ENCODE data around the gene STAB1.
A peak's percentile ranks its signal among the peaks of the same experiment; 100 is the strongest.

The STAB1 gene, protein sequence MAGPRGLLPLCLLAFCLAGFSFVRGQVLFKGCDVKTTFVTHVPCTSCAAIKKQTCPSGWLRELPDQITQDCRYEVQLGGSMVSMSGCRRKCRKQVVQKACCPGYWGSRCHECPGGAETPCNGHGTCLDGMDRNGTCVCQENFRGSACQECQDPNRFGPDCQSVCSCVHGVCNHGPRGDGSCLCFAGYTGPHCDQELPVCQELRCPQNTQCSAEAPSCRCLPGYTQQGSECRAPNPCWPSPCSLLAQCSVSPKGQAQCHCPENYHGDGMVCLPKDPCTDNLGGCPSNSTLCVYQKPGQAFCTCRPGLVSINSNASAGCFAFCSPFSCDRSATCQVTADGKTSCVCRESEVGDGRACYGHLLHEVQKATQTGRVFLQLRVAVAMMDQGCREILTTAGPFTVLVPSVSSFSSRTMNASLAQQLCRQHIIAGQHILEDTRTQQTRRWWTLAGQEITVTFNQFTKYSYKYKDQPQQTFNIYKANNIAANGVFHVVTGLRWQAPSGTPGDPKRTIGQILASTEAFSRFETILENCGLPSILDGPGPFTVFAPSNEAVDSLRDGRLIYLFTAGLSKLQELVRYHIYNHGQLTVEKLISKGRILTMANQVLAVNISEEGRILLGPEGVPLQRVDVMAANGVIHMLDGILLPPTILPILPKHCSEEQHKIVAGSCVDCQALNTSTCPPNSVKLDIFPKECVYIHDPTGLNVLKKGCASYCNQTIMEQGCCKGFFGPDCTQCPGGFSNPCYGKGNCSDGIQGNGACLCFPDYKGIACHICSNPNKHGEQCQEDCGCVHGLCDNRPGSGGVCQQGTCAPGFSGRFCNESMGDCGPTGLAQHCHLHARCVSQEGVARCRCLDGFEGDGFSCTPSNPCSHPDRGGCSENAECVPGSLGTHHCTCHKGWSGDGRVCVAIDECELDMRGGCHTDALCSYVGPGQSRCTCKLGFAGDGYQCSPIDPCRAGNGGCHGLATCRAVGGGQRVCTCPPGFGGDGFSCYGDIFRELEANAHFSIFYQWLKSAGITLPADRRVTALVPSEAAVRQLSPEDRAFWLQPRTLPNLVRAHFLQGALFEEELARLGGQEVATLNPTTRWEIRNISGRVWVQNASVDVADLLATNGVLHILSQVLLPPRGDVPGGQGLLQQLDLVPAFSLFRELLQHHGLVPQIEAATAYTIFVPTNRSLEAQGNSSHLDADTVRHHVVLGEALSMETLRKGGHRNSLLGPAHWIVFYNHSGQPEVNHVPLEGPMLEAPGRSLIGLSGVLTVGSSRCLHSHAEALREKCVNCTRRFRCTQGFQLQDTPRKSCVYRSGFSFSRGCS (N-terminal part only)

DNA sequence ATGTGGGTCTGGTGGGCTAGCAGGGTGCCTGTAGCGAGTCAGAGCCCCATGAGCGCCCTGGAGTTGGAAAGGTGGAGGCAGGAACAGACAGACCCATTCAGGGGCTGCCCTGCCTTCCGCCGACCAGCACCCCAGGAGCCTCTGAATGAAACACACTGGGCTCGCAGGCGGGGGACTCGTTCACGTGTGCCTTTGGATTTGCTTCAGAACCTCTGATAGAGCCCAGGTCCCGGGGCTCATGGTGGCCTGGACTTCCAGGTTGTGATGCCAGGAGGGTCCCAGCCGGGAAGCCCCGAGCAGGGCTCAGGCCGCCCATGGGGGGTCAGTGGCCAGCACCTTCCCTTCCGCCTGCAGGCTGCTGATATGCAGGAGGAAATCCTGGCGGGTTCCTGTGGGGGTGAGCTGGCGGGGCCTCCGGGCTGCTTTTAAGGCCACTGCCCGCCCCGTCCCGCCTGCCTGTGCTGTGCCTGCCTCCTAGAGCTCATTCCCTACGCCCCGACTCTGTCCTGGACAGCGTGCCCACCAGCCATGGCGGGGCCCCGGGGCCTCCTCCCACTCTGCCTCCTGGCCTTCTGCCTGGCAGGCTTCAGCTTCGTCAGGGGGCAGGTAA lies at the start of gene STAB1:
Gene STAB1 (plus strand): TSS at position 453 of the 610 bp plus-strand sequence. CDS start 76 bp downstream, at position 529.
- TF ChIP-seq, protein P1, sequence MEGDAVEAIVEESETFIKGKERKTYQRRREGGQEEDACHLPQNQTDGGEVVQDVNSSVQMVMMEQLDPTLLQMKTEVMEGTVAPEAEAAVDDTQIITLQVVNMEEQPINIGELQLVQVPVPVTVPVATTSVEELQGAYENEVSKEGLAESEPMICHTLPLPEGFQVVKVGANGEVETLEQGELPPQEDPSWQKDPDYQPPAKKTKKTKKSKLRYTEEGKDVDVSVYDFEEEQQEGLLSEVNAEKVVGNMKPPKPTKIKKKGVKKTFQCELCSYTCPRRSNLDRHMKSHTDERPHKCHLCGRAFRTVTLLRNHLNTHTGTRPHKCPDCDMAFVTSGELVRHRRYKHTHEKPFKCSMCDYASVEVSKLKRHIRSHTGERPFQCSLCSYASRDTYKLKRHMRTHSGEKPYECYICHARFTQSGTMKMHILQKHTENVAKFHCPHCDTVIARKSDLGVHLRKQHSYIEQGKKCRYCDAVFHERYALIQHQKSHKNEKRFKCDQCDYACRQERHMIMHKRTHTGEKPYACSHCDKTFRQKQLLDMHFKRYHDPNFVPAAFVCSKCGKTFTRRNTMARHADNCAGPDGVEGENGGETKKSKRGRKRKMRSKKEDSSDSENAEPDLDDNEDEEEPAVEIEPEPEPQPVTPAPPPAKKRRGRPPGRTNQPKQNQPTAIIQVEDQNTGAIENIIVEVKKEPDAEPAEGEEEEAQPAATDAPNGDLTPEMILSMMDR (IDR thresholded peaks at IDR 0.05; ENCODE audit: extremely low read depth, insufficient read depth, missing control alignments), result no peak
- in situ Hi-C loops (cut with MboI; ENCODE audit: low pct_unique_long_range_greater_than_20kb, low sequenced_read_pairs, unreplicated experiment), result no loop called here
- no peak for DNase-seq (ENCODE audit: low spot score)

DNA sequence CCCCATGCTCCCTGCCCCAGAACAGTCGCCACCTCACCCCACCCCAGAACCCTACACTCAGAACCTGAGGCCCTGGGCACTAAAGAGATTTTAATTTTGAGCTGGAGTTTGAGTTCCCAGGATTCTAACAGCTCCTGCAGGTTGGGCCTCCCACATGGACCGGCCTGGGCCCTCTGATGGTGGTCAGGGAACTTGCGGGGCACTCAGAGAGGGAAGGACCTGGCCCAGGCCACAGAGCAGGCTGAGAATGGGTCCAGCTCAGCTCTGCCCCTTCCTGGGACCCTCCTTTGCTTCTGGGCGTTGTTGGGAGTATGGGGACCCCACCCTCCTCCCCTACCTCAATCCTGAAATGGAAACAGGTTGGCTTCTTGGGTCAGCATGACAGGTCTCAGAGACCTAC lies 49.1 kb upstream of the STAB1 start:
- in situ Hi-C loops (cut with MboI; ENCODE audit: low pct_unique_long_range_greater_than_20kb, low sequenced_read_pairs, unreplicated experiment), result no loop called here
- TF ChIP-seq, protein P1 (IDR thresholded peaks at IDR 0.05; ENCODE audit: extremely low read depth, insufficient read depth, missing control alignments), result no peak

DNA sequence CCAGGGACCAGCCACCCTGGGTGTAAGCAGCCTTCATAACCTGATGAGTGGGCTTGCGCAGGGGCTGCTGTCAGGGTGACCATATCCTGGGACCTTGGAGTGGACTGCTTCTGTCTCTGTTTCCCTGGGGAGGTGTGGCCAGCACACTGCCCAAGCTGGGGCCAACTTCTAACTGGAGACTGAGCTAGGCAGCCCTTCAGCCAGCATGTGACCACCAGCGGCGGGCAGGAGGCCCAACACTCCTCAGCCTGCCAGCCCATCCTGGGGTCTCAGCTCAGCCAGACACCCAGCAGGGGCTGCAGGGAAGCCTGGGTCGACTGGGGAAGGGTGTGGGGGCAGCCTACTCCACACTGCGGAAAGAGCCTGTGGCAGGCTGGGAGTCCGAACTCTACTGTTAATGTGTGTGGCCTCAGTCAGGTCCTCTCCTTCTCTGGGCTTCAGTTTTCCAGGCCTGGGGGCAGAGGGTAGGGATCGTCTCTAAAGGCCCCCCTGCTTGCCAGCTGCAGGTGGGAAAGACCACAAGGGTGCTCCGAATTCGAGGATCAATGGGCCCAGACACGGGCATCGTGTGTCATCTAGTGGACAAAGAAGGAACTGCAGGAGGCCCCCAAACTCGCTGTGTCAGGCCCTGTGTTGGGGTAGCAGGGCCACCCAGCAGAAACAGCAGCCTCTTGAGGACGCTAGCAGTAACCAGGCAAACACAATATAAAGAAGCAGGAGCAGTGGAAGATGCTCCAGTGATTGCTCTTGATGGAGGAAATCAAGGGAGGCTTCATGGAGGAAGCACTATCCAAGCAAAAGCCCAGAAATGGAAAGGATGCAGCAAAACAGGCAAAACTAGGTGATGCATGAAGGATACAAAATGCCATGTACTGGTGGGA lies 48.3 kb upstream of the STAB1 start:
- TF ChIP-seq, protein P1 (IDR thresholded peaks at IDR 0.05; ENCODE audit: extremely low read depth, insufficient read depth, missing control alignments), result peak; percentile 99
- in situ Hi-C loops (cut with MboI; ENCODE audit: low pct_unique_long_range_greater_than_20kb, low sequenced_read_pairs, unreplicated experiment), result no loop called here
- peak; percentile 80 for DNase-seq (ENCODE audit: low spot score)

More for the DNA sequence above, 49.1 kb upstream of the STAB1 start:
- DNase-seq (ENCODE audit: low spot score), result no peak

DNA sequence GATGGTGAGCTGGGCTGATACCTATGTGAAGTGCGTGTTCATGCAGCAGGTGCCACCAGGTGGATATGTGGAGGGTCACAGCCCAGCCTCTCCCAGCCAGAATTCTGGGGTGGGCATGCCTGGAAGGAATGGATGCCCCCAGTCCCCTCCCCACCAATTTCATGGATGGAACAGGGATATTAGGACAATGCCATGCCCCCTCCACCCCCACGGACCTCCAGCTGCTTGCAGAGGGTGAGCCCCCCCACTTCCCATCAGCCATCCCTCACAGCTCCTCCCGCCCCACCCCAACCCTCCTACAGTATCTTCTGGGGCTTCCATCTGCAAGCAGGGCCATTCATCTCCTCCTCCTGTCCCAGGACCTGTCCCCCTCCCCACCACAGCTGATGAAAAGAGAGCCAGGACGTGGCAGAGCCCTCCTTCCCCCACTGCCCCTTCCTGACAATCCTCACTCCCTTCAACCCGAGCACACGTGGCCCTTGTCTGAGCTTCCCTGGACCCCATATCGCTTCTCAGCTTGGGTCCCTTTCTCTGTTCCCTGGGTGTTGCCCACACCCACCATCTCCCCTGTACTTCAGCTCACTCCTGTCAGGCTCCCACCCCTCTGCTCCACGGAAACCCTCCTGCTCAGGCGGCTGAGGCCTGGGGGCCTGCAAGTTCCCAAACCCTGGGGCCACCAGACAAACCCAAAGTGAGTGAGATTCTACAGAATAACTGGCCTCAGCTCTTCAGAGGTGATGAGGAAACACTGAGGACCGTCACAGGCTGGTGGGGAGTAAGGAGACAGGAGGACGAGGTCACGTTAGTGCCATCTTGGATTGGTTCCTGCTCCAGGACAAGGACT lies 47.4 kb upstream of the STAB1 start:
- in situ Hi-C loops (cut with MboI; ENCODE audit: low pct_unique_long_range_greater_than_20kb, low sequenced_read_pairs, unreplicated experiment), result no loop called here
- TF ChIP-seq, protein P1 (IDR thresholded peaks at IDR 0.05; ENCODE audit: extremely low read depth, insufficient read depth, missing control alignments), result no peak
- DNase-seq (ENCODE audit: low spot score), result no peak

DNA sequence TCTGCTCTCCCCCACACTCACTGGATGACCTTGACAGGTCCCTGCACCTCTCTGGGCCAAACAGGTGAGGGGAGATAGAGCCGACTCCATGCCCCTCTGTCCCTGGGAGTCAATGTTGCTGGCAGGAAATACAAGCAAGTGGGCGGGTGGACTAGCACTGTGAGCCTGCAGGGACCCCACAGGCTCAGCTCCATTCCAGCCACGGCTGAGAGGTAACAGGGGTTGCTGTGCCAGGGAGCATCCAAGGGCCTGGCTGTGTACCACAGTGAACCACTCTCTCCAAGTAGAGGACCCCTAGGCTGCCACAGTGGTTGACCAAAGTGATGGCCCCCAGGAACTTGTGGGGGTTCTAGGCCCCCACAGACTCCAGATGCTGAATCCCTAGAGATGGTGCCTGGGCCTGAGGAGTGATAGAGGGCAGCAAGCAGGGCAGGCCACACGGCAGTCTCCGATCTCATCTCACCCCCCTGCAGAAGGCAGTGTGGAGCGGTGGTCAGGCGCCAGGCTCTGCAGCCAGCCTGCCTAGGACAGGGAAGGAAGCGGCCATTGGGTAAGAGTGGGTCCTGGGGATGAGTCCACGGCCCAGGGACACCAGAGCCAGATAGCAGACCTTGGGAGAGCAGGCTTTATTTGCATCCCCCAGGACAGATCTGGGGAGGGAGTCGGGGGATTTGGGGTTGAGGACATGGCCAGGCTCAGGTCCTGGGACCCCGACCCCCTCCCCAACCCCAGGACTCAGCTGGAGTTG lies 44.5 kb upstream of the STAB1 start:
- in situ Hi-C loops (cut with MboI; ENCODE audit: low pct_unique_long_range_greater_than_20kb, low sequenced_read_pairs, unreplicated experiment), result no loop called here
- no peak for DNase-seq (ENCODE audit: low spot score)
- TF ChIP-seq, protein P1 (IDR thresholded peaks at IDR 0.05; ENCODE audit: extremely low read depth, insufficient read depth, missing control alignments), result no peak
